GM21786 (cell line): ENCODE results near the gene RFC2.
A peak's percentile ranks its signal among the peaks of the same experiment; 100 is the strongest.
"Not testable (repeated sequence)": the region's sequence is repeated elsewhere in the genome, so short reads cannot be mapped to it uniquely, and the experiment has no call there.

Source experiments
- ATAC-seq: cut with Tn5 transposase; IDR thresholded peaks from one replicate; pipeline ENCODE4 v1.9.1; 2021; ENCODE audit not compliant: unreplicated experiment

RFC2 gene

GRCh38 chr7:74283858-74284447 is 29.8 kb upstream of the RFC2 start:
- ATAC-seq = no peak

GRCh38 chr7:74282748-74283459 is 28.7 kb upstream of the RFC2 start:
- no peak for ATAC-seq

- ATAC-seq = no peak
Observed at GRCh38 chr7:74280985-74281384, 26.8 kb upstream of the RFC2 start.

- no peak for ATAC-seq
Observed at GRCh38 chr7:74277636-74278035, 23.4 kb upstream of the RFC2 start.

GRCh38 chr7:74275401-74275881 is 21.2 kb upstream of the RFC2 start:
- no peak for ATAC-seq

- peak; percentile 67 for ATAC-seq
Observed at GRCh38 chr7:74272305-74273038, 18.3 kb upstream of the RFC2 start.

- ATAC-seq = no peak
Observed at GRCh38 chr7:74271742-74272141, 17.5 kb upstream of the RFC2 start.

GRCh38 chr7:74269757-74270277 is 15.6 kb upstream of the RFC2 start:
- ATAC-seq = peak; percentile 36

GRCh38 chr7:74267756-74268565 is 13.8 kb upstream of the RFC2 start:
- ATAC-seq = no peak

- ATAC-seq = no peak
Observed at GRCh38 chr7:74266191-74266963, 12.2 kb upstream of the RFC2 start.

GRCh38 chr7:74263399-74264120 is 9.4 kb upstream of the RFC2 start:
- no peak for ATAC-seq

- no peak for ATAC-seq
Observed at GRCh38 chr7:74262639-74263398, 8.6 kb upstream of the RFC2 start.

GRCh38 chr7:74258639-74259038 is 4.4 kb upstream of the RFC2 start:
- ATAC-seq = no peak

- no peak for ATAC-seq
Observed at GRCh38 chr7:74256491-74257408, 2.6 kb upstream of the RFC2 start.

GRCh38 chr7:74255461-74255860 is 1.3 kb upstream of the RFC2 start:
- not testable (repeated sequence) for ATAC-seq

GRCh38 chr7:74254858-74255379 is 720 bp upstream of the RFC2 start:
- no peak for ATAC-seq

- ATAC-seq = no peak
Observed at GRCh38 chr7:74253835-74254128, 417 bp downstream of the RFC2 start.

- no peak for ATAC-seq
Observed at GRCh38 chr7:74253331-74253730, 868 bp downstream of the RFC2 start.
